ENCODE measurements around the gene MYOZ3.

The MYOZ3 gene, protein sequence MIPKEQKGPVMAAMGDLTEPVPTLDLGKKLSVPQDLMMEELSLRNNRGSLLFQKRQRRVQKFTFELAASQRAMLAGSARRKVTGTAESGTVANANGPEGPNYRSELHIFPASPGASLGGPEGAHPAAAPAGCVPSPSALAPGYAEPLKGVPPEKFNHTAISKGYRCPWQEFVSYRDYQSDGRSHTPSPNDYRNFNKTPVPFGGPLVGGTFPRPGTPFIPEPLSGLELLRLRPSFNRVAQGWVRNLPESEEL

DNA sequence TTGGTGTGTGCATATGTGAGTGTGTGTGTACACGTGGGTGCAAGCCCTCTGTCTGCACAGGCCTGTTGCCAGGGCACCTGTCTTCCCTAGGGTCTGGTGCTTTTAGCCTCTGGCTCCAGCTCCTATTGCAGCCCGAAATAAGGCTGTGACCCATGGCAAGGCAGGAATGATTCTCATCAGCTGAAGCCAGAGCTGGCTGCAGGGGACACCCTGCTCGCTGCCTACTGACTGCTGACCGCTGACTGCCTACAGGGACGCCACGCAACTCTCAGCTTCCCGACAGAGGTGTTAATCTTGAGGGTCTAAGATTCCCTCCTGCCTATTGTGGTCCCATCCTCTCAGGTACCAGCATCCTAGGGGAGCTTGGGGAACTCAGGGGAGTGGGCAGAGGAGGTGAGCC, at the start of gene MYOZ3:
MYOZ3 (plus strand) TSS at position 166 of the 400 bp plus-strand sequence. CDS start 1,691 bp downstream, outside the sequence.
- H3K4me1 ChIP-seq, result peaks cover 5% of the 10 kb centered on the region
- no peak within 1 kb of the TSS for H3K4me3 ChIP-seq
- H3K36me3 ChIP-seq (replicated peaks), result no peaks in the 10 kb centered on the region
- no peaks in the 10 kb centered on the region for H3K27me3 ChIP-seq (ENCODE audit: low read depth)
- DNase-seq (ENCODE audit: low spot score in 2 of 2), result no peak
- in situ Hi-C loops (cut with MboI; ENCODE audit: low sequenced_read_pairs), result loop anchor here (25.0 kb wide), 1 partner anchor 199 kb away; no protein-coding TSS in a partner anchor
- H3K9me3 ChIP-seq, result no peaks in the 10 kb centered on the region

DNA sequence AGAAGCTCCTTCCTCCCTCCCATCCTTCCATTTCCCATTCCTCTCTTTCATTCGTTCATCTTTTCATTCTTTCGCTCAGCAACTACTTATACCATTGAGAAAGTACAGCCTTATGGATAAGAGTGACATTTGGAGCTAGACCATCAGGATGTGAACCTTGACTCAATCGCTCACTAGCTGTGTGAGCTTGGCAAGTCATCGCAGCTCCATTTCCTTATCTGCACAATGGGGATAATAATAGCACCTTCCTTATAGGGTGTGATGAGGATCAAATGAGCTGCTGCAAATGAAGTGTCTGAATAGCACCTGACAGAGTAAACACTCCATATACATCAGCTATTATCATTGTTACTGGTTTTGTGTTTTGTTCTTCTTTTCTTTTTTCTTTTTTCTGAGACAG, 48.6 kb upstream of the MYOZ3 start:
- H3K9me3 ChIP-seq, result no peaks in the 10 kb centered on the region
- H3K36me3 ChIP-seq (replicated peaks), result no peaks in the 10 kb centered on the region
- no peak for DNase-seq (ENCODE audit: low spot score in 2 of 2)
- H3K4me3 ChIP-seq, result no peak overlapping the region
- in situ Hi-C loops (cut with MboI; ENCODE audit: low sequenced_read_pairs), result no loop called here
- peaks cover 17% of the 10 kb centered on the region for H3K27me3 ChIP-seq (ENCODE audit: low read depth)
- H3K4me1 ChIP-seq, result 0 out of 2 replicates have a peak, but pooled peaks cover 3% of the 10 kb centered on the region

DNA sequence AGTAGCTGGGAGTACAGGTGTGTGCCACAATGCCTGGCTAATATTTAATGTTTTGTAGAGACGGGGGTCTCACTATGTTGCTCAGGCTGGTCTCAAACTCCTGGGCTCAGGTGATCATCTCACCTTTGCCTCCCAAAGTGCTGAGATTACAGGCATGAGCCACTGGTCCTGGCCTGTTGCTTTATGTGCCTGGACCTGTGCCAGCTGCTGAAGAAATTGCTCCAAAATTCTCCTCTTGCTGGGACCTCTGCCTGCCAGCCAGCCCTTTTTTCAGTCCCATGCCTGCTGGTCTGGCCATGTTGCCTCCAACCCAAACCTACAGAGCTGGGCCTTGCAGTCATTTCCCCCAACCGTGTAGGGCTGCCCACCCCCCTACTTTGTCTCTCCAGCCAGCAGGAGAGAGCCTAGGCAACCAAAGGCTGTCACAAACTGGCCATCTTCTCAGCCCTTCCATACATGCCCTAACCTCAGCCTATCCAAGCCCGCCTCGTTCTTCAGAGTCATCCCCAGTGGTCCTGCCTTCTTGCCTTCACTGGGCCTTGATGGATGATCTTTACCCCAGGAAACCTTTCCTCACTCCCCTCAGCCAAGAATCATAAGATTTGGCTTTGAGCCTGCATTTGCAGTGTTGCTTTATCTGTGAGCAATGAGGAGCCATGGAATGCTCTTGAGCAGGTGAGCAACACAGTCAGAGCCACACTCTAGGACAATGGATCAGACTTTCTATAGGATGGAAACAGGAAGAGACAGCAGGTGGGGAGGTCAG, 48.0 kb upstream of the MYOZ3 start:
- no peak overlapping the region for H3K4me3 ChIP-seq
- H3K27me3 ChIP-seq (ENCODE audit: low read depth), result peaks cover 17% of the 10 kb centered on the region
- in situ Hi-C loops (cut with MboI; ENCODE audit: low sequenced_read_pairs), result no loop called here
- no peaks in the 10 kb centered on the region for H3K9me3 ChIP-seq
- no peaks in the 10 kb centered on the region for H3K36me3 ChIP-seq (replicated peaks)
- H3K4me1 ChIP-seq, result 0 out of 2 replicates have a peak, but pooled peaks cover 3% of the 10 kb centered on the region
- no peak for DNase-seq (ENCODE audit: low spot score in 2 of 2)

DNA sequence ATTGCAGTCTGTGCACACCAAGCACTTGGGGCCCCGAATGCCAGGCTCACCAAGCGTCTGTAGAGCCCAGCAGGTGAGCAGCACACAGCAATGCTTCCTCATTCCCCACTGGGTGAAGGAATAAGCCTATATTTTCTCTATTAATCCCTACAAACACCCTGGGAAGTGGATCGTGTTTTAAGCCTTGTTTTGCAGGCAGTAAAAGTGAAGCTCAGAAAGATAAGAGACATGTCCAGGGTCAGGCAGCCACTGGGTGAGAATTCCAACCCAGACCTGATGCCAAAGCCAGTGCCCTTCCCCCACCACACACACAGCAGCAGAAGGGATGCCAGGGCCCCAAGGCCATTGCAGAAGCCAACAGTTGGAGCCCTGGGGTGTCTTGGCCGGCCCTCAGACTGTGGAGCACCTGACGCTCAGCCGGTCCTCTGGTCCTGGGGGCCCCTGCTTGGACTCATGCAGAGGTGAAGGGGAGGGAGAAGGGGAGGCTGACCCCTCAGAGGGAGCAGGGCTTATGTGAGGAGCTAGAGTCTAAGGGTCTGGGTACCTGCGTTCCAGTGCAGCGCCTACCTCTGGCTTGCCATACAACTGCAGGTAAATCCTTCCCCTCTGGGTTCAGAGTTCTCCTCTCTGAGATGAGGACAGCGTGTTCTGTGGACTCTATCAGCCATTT, 46.9 kb upstream of the MYOZ3 start:
- in situ Hi-C loops (cut with MboI; ENCODE audit: low sequenced_read_pairs), result no loop called here
- H3K27me3 ChIP-seq (ENCODE audit: low read depth), result peaks cover 17% of the 10 kb centered on the region
- H3K4me1 ChIP-seq, result 0 out of 2 replicates have a peak, but pooled peaks cover 3% of the 10 kb centered on the region
- no peaks in the 10 kb centered on the region for H3K9me3 ChIP-seq
- no peak overlapping the region for H3K4me3 ChIP-seq
- DNase-seq (ENCODE audit: low spot score in 2 of 2), result no peak
- H3K36me3 ChIP-seq (replicated peaks), result no peaks in the 10 kb centered on the region

DNA sequence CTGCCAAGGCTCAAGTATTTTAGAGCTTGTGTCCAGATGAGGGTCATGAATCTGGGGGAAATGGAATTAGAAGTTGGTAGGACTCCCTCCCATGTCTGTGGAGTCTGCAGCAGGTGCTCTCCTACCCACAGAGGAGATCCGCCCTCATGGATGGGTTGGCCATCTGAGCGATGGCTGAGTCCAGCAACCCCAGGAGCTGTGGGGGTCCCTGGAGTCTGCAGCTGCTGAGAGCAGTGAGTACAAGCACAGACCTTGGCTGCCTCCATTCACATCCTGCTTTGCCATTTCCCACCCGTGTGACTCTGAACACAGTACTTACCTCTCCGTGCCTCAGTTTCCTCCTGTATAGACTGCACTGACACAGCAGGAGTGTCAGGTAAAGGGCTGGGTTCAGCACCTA, 46.4 kb upstream of the MYOZ3 start:
- Histone ChIP-seq H3K4me1 (0 out of 2 replicates have a peak, but pooled peaks cover 3% of the 10 kb centered on the region), H3K9me3 (no peaks in the 10 kb centered on the region), H3K27me3 (ENCODE audit: low read depth) (peaks cover 17% of the 10 kb centered on the region), H3K36me3 (replicated peaks) (no peaks in the 10 kb centered on the region), H3K4me3 (no peak overlapping the region)
- in situ Hi-C loops (cut with MboI; ENCODE audit: low sequenced_read_pairs), result no loop called here
- DNase-seq (ENCODE audit: low spot score in 2 of 2), result no peak

DNA sequence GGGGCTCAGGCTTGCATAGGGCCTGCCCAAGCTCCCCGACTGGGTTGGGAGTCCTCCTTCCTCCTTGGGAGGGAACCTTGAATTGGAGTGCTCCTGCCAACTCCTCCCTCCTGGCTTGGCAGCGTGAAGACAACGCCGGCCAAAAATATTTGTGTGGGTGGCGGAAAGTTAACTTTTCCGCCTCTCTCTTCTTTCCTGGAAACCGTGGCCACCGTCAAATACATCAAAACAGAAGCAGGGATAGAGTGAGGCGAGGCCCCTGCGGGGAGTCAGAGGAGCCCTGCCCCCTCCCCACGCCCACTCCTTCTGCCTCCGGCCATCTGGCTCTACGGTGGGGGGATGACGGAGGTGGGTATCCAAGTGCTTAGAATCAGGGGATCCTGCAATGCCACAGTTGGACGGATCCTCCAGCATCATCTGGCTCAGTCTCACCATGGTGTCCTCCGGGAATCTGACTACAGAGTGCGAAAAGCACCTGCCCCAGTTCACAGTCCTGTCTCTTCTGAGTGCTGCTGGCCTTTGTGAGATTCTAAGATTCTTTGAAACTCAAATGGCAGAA, 45.8 kb upstream of the MYOZ3 start:
- Histone ChIP-seq H3K36me3 (replicated peaks) (no peaks in the 10 kb centered on the region), H3K4me1 (peaks cover 3% of the 10 kb centered on the region; the same call in 1 of the 2 replicates), H3K9me3 (no peaks in the 10 kb centered on the region), H3K4me3 (no peak overlapping the region), H3K27me3 (ENCODE audit: low read depth) (peaks cover 17% of the 10 kb centered on the region)
- DNase-seq (ENCODE audit: low spot score in 2 of 2), result no peak
- in situ Hi-C loops (cut with MboI; ENCODE audit: low sequenced_read_pairs), result no loop called here

DNA sequence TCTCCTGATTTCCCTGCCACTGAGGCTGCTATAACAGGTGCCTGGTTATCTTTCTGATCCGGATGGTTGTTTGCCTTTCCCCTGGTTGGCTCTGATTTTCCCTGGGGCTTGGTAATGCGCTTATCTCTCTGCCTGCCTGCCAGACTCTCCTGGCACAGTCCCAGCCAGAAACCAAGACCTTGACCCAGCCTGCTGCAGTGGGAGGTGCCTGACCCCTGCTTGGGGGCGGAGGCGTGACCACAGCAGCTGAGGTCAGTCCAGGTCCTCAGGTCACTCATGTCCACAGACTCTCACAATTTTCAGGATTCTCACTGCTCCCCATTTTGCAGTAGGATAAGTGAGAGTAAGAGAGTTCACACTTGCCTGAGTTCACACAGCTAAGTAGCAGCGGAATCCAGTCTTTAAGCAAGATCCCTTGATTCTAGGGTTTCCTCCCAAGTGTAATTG, 45.0 kb upstream of the MYOZ3 start:
- no peak for DNase-seq (ENCODE audit: low spot score in 2 of 2)
- H3K4me1 ChIP-seq, result no peaks in the 10 kb centered on the region; the same call in 1 of the 2 replicates
- in situ Hi-C loops (cut with MboI; ENCODE audit: low sequenced_read_pairs), result no loop called here

DNA sequence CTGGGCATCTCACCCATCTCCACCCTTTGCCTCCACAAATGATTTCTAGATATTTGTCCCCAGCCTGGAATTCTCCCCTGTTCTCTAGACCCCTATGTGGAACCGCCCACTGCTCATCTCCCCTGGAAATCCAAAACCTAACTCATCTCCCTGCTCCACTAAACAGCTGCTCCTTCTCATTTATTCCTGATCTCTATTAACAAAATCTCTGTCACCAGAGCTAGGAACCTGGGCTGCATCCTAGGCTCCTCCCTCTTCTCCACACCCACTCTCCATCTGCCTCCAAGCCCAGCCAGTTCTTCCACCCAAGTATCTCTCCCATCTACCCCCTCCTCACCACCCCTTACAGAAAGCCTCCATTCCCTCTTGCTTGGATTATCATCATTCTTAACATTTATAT, 44.5 kb upstream of the MYOZ3 start:
- no peaks in the 10 kb centered on the region for H3K36me3 ChIP-seq (replicated peaks)
- H3K4me1 ChIP-seq, result no peaks in the 10 kb centered on the region; the same call in 1 of the 2 replicates
- in situ Hi-C loops (cut with MboI; ENCODE audit: low sequenced_read_pairs), result no loop called here
- H3K27me3 ChIP-seq (ENCODE audit: low read depth), result peaks cover 14% of the 10 kb centered on the region
- DNase-seq (ENCODE audit: low spot score in 2 of 2), result no peak
- no peaks in the 10 kb centered on the region for H3K9me3 ChIP-seq
- H3K4me3 ChIP-seq, result no peak overlapping the region

More for the DNA sequence above, 45.0 kb upstream of the MYOZ3 start:
- H3K27me3 ChIP-seq (ENCODE audit: low read depth), result peaks cover 14% of the 10 kb centered on the region
- H3K36me3 ChIP-seq (replicated peaks), result no peaks in the 10 kb centered on the region
- no peaks in the 10 kb centered on the region for H3K9me3 ChIP-seq
- H3K4me3 ChIP-seq, result no peak overlapping the region

DNA sequence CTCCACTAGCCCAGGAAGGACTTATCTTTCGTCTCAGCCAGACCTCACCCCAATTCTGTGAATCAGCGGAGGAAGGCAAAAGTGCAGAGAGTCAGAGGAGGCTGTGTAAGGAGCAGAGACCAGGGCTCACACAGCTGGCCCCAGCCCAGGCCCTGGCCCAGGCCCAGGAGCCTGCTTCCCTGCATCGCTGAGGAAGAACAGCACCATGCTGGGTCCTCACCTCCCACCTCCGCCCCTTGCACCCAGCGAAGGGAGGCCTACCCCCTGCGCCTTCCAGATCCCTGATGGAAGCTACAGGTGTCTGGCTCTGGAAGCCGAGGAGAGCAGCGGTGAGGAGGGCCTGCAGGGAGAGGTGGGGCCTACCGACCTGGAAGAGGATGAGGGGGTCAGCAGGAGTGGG, 42.9 kb upstream of the MYOZ3 start:
- no peak for DNase-seq (ENCODE audit: low spot score in 2 of 2)
- H3K9me3 ChIP-seq, result no peaks in the 10 kb centered on the region
- H3K4me1 ChIP-seq, result no peaks in the 10 kb centered on the region; the same call in 1 of the 2 replicates
- no peaks in the 10 kb centered on the region for H3K36me3 ChIP-seq (replicated peaks)
- no peak overlapping the region for H3K4me3 ChIP-seq
- peaks cover 14% of the 10 kb centered on the region for H3K27me3 ChIP-seq (ENCODE audit: low read depth)
- in situ Hi-C loops (cut with MboI; ENCODE audit: low sequenced_read_pairs), result no loop called here

DNA sequence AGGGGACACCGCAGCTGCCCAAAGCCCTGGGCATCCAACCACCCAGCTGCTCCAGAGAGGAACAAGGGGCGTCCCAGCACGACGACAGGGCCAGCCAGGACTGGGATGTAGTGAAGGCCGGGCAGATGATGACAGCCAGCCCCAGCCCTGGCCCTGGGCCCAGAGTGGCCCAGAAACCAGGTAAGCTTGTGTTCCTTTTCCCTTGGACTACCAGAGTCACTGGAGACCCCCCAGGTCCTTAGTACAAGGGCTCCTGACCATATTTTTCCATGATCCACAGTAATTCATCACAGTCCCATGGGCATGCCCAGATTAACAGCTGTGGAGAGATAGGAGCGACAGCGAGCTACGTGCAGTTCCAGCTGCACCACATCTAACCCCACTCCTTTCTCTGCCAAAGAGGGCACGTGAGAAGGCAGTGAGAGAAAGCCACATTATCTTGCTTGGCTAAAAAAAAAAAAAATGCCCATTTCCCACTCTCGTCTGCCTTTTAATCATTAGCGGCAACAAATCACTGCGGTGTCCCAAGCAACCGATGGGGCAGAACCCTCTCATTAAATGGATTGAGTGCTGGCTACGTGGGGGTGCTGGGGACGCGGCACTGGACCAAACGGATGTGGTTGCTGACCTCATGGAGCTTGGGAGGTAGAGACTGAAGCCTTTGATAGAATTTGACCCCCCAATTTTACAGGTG, 42.3 kb upstream of the MYOZ3 start:
- no peaks in the 10 kb centered on the region for H3K9me3 ChIP-seq
- no peak overlapping the region for H3K4me3 ChIP-seq
- in situ Hi-C loops (cut with MboI; ENCODE audit: low sequenced_read_pairs), result no loop called here
- H3K4me1 ChIP-seq, result no peaks in the 10 kb centered on the region; the same call in 1 of the 2 replicates
- peaks cover 14% of the 10 kb centered on the region for H3K27me3 ChIP-seq (ENCODE audit: low read depth)
- DNase-seq (ENCODE audit: low spot score in 2 of 2), result no peak
- no peaks in the 10 kb centered on the region for H3K36me3 ChIP-seq (replicated peaks)

DNA sequence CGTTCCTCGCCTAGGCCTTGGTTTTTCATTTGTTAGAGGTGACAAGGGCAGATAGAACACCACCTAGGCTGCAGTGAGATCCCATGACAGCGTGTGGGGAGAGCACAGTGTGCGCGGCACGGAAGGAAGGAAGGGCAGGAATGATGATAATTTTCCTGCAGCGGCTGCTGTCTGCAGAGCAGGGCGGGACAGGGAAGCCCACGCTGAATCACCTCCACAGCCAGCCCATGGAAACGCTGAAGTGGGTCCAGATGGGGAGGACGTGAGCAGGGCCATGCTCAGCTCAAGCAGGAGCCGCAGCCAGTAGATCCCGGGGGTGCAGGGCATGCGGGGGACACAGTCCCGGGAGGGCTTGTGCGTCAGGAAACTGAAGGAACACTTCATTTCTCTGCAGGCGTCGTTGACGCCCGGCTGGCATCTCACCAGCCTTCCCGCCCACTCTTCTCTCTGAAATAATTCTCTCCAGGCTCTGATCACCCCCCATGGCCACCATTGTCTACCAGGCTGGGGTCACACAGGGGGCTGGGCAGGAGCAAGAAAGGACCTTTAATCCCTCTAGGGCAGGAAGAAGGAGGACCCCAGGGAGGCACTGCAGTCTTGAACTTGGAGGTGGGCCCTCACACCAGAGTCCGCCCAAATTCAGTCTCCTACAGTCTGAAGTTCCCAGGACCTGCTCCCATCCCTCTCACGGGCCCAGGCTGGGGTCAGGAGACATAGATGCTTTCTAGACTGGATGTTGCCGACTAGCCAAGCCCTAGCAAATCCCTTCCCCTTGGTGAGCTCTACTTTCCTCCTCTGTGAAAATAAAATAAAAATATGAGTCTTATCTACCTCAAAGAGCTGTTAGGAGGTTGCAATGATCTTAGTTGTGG, 41.5 kb upstream of the MYOZ3 start:
- DNase-seq (ENCODE audit: low spot score in 2 of 2), result no peak
- H3K4me1 ChIP-seq, result no peaks in the 10 kb centered on the region; the same call in none of the 2 replicates

DNA sequence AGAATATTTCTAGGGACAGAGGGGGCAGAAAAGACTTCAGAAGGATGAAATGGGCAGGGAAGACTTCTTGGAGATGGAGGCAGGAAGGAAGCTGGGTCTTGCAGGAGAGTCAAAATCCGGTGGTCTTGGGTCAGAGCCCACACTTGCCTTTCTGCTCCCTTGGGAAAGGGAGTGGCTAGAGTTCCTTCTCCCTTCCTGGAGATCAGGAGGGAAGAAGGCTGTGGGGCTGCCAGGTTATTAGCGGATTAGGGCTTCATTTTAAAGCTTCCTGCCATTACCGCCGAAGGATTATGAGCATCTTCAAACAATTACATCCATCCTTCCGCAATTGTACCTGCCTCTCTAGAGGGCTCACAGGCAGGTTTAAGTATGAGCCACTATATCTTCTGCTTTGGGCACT, 39.8 kb upstream of the MYOZ3 start:
- DNase-seq (ENCODE audit: low spot score in 2 of 2), result no peak
- Histone ChIP-seq H3K9me3 (no peaks in the 10 kb centered on the region), H3K4me3 (no peak overlapping the region), H3K36me3 (replicated peaks) (no peaks in the 10 kb centered on the region), H3K27me3 (ENCODE audit: low read depth) (no peaks in the 10 kb centered on the region), H3K4me1 (peaks cover 6% of the 10 kb centered on the region)
- in situ Hi-C loops (cut with MboI; ENCODE audit: low sequenced_read_pairs), result no loop called here

More for the DNA sequence above, 41.5 kb upstream of the MYOZ3 start:
- no peaks in the 10 kb centered on the region for H3K9me3 ChIP-seq
- no peaks in the 10 kb centered on the region for H3K36me3 ChIP-seq (replicated peaks)
- in situ Hi-C loops (cut with MboI; ENCODE audit: low sequenced_read_pairs), result no loop called here
- H3K27me3 ChIP-seq (ENCODE audit: low read depth), result peaks cover 11% of the 10 kb centered on the region
- no peak overlapping the region for H3K4me3 ChIP-seq
